ENCODE data around the gene KCNQ1OT1.

Gene KCNQ1OT1

DNA sequence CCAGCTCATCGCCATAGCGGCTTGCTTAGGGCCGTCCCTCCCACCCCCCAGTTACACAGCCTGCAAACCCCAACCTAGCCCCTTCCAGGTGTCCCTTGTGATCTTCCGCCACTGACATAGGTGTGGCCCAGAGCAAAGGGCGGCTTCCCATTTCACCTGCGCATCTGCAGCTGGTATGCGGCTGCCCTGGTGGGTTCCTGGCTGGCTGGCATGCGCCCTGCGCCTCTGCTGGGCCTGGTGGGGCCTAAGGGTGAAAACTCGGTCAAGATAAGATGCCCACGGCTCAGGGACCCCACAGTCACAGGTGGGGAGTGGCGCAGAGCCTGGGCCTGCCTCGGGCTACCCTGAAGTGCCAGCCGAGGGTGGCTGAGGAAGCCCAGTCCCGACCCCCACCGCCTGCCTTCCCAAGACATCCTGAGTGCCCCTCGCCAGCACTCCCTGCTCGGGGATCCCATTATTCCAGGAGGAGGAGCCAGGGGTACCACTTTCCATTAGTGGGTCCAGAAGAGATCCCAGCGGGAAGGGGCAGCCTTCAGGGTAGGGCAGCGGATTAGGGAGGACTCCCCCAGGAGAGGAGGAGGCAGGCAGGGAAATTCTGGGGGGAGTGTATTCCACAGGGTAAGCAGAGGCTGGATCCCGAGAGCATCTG, 36.9 kb upstream of the KCNQ1OT1 start:
- no peak for DNase-seq

DNA sequence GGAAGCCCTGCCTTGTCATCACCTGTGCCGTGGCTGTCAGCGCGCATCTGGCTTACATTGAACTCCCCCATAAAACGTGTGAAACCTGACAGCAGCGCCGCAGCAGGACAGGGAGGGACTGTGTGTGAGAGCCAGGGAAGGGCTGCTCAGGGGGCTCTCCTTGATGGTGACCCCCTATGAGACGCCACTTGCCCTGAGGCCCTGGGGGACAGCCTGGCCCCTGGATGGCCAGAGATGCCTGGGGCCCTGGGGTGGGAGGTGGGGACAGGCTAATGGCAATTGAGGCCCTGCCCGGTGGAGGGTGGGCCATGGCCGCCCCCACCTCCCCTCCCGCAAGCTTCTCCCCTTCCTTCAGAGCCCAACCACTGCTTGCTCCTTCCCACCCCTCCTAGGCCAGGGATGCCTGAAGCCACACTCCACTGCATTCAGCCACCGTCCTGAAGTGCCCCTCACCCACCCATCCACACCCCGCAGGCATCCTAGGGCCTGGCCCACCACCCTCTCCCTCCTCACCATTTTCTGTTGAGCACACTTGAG, 35.3 kb upstream of the KCNQ1OT1 start:
- DNase-seq: no peak

DNA sequence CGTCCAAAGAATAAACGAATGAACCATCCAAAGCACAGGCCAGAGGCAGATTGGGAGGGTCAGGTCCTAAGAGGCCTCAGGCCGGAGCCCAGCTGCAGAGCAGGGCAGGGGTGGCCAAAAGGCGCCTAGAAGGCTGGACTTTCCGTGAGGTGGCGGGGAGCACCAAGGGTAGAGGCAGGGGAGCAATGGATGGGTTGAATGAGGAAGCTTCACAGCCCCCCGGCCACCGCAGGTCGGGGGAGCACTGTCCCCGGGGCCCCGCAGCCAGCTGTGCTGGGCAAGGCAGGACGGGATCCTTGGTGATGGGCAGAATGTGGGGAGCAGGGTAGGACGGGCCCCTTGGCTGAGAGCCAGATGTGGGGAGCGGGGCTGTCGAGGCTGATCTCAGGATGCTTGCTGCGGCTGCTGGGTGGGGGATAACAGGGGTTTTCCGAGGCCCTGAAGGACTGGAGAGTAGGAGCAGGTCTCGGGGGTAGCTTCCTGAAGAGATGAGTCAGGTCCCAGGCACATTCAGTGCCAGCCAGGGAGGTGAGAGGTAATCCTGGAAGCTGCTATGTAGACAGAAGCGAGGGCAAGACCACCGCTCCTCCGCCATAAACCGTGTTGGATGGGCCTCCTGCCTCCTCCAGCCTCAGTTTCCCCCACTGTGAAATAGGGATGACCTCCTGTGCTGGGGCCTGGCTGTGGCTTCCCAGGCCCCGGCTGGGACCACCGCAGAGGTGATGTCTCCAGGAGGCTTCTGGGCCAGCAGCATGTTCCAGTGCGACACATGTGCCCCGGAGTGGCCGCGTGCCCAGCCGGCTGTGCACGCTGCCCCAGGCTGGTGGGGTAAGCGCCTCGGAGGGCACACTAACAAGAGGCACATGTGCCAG, 34.6 kb upstream of the KCNQ1OT1 start:
- no peak for DNase-seq

GRCh38 chr11:2732940-2733628, 33.3 kb upstream of the KCNQ1OT1 start:
- no peak for DNase-seq

GRCh38 chr11:2732261-2732939, 32.6 kb upstream of the KCNQ1OT1 start:
- no peak for DNase-seq

- no peak for DNase-seq
These were observed 31.6 kb upstream of the KCNQ1OT1 start for GRCh38 chr11:2731130-2732125.

- DNase-seq: no peak
These were observed 30.7 kb upstream of the KCNQ1OT1 start for GRCh38 chr11:2730272-2731129.

DNA sequence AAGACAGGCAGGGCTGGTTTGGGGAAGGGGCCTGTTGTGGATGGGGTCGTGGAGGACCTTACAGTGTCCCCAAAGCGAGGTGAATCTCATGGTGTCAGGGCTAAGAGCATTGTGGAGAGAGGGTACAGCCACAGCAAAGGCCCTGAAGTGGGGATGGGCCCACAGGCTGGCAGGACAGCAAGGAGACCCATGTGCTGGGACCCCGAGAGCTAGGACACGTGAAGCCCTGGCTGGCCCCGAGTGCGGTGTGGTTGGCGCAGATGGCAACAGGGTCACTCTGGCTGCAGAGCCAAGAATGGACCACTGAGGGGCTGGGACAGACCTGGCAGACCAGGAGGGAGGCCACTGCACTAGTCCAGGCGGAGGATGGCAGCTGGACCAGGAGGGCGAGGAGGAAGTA, 30.0 kb upstream of the KCNQ1OT1 start:
- no peak for DNase-seq

GRCh38 chr11:2728663-2729332, 29.0 kb upstream of the KCNQ1OT1 start:
- no peak for DNase-seq

GRCh38 chr11:2728128-2728662, 28.4 kb upstream of the KCNQ1OT1 start:
- DNase-seq: no peak

GRCh38 chr11:2726964-2727363, 27.2 kb upstream of the KCNQ1OT1 start:
- DNase-seq: no peak

DNA sequence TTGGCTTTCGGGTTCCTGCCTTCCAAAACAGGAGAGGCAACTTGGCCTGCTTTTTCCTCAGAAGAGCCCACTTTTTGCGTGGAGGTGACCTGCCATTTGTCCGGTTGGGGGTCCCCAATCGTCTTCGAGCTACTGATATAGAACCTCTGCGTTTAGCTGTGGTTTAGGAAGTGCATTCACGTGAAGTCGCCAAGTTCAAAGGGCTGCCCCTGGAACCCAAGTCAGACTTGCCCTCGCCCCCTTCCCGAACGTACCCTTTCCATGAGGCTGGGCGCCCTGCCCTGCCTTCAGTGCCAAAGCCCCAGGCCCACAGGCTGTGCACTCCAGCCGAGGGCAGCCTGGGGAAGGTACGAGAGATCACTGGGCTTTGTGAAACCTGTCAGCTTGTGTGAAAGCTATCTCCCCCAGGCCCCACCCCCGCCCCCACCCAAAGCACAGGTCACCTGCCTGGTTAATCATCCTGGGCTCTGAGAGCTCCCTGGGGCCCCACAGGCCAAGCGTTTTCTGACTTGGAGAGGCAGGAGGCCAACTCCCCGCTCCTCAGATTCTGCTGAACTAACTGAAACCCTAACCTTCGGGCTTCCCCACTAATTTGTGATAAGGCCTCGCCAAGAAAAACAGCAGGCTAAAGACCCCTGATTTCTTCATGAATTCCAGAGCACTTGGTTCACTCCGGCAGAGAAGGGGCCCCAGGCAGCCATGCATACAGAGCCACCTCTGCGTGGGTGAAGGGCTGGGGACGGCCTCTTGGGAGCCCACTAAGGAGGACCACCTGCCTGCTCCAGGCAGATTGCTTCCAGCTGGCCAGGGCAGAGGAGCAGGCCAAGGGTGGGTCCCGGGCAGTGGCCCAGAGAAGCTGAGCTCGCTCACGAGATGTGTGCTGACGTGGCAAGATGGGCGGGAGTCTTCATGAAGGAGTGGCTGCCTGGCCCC, 25.8 kb upstream of the KCNQ1OT1 start:
- DNase-seq: no peak

GRCh38 chr11:2724653-2725367, 25.0 kb upstream of the KCNQ1OT1 start:
- no peak for DNase-seq

DNA sequence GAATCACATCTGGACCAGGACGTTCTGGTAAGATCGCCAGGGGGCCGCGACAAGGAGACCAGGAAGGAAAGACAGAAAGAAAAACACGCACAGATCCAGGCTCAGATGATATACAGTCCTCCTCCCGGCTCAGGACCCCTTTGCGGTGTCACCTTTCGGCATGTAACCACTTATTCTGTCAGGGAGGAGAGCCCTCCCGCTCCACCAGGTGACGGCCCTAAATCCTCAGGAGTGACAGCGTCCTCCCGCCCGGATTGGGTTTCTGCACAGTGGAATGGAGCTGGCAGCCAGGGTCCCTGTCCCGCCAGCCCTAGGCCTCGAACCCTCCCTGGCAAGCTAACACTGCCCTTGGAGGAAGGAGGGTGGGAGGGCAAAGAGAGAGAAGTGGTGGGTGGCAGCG, 24.3 kb upstream of the KCNQ1OT1 start:
- DNase-seq: no peak

- no peak for DNase-seq
These were observed 23.2 kb upstream of the KCNQ1OT1 start for GRCh38 chr11:2722955-2723354.

GRCh38 chr11:2721210-2721916, 21.6 kb upstream of the KCNQ1OT1 start:
- DNase-seq: no peak
